H1 (cell line): Measurements from ENCODE around the gene NKX2-4. TPM values are rescaled to one million over a fixed set of nuclear protein-coding genes. Genes with fewer than 3 reads are reported as not detected.
A peak's percentile ranks its signal among the peaks of the same experiment; 100 is the strongest.

Source experiments
- ASH2L ChIP-seq: fragments of 200-600, 300-600 bp; sonication (generic); IDR thresholded peaks from one replicate; pipeline ENCODE4 v1.7.1; 2017; ENCODE audit warnings: low read length
- EZH2 ChIP-seq: fragments of 200-600 bp; sonication (generic); IDR thresholded peaks from 2 replicates; pipeline ENCODE4 v1.7.1; 2012; ENCODE audit warnings: low read depth, mild to moderate bottlenecking, moderate library complexity, low read length, inconsistent platforms; ENCODE audit not compliant: severe bottlenecking
- KDM4A ChIP-seq: IDR thresholded peaks from one replicate; pipeline ENCODE4 v1.7.1; 2012; ENCODE audit warnings: low read depth, mild to moderate bottlenecking, moderate library complexity, low read length, inconsistent platforms; ENCODE audit not compliant: severe bottlenecking
- polyA plus RNA-seq, 7 experiments: library from polyadenylated mRNA; depleted of rRNA in 3 of 7; stranded (reverse) in 5 of 7; unstranded in 2 of 7; fragments of >200 nt in 5 of 7; fragments of 200-250 nt in 2 of 7; gene quantifications; 1 replicate in 5 of 7; 2 replicates in 1 of 7; 4 replicates in 1 of 7; pipeline versions ENCODE4 v1.2.1 to v1.2.3, GENCODE V29; 2011 to 2013; ENCODE audit warnings: missing spikeins in 2 of 7, mixed read lengths in 2 of 7
- total RNA-seq: library from RNA; stranded (reverse); fragmentation: NEBNext Ultra II Directional; extraction: Animal tissue kit (Norgen Biotek cat#: 25700); gene quantifications from 2 replicates; pipeline ENCODE4 v1.2.1, GENCODE V29; 2021

NKX2-4 gene
- total and polyA plus RNA-seq, 2 of the 8 experiments (the other 6 are each of a cell fraction or from before 2014, with no cell fraction given) = 0.12 to 0.37 TPM

GRCh38 chr20:21395666-21396598 lies 1.4 kb downstream of the NKX2-4 start (continued):
- peak; percentile 5 for TF ChIP-seq ASH2L
- peak; percentile 97 for TF ChIP-seq EZH2
- TF ChIP-seq KDM4A = peak; percentile 22
